HG02870 (cell line): Measurements from ENCODE around the gene CALY.

Experiments used
- ATAC-seq: cut with Tn5 transposase; IDR thresholded peaks from one replicate; pipeline ENCODE4 v1.9.1; 2021; ENCODE audit warnings: mild to moderate bottlenecking, moderate library complexity; ENCODE audit not compliant: unreplicated experiment

The CALY gene

DNA sequence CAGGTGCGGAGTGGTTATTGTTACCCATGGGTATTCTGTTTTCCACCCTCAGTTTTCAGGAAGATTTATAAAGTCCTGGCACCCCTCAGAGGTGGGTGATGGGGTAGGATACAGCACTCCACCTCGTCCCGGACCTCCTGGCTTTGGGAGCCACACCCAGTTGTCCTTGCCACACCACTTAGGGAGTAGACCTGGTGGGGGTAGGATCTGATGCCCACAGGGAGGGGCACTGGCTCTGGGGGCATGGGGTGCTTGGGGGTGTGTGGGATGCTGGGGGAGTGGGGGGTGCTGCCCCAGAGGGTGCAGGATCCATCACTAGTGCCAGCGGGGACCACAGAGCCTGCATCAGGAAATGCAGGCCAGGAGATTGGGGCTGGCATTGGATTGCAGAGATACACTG is 23.5 kb downstream of the CALY start:
- ATAC-seq, result no peak

GRCh38 chr10:133312769-133313145 is 23.9 kb downstream of the CALY start:
- no peak for ATAC-seq

- no peak for ATAC-seq
These were observed 24.5 kb downstream of the CALY start for GRCh38 chr10:133312016-133312768.

DNA sequence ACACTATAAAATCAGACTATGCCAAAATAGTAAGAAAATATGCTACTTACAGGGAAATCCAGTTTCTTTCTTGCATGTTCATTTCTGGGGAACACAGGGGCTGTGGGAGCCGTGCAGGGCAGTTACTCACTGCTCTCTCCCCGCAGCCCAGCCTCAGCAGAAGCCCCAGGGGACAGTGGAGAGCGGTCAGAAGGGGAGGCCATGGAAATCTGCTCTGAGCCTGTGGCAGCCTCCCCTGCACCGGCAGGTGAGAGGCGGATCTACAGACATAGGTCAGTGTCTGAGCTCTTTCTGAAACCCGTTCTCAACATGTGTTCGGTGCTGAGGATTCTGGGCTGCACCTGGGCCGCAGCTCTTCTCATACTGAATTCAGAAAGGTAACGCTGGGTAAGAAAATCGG is 25.1 kb downstream of the CALY start:
- no peak for ATAC-seq

- no peak for ATAC-seq
These were observed 25.9 kb downstream of the CALY start for GRCh38 chr10:133310789-133311188.

GRCh38 chr10:133310399-133310755 is 26.3 kb downstream of the CALY start:
- ATAC-seq, result no peak

GRCh38 chr10:133309720-133310398 is 26.8 kb downstream of the CALY start:
- no peak for ATAC-seq

GRCh38 chr10:133309100-133309719 is 27.5 kb downstream of the CALY start:
- peak; percentile 52 for ATAC-seq

- ATAC-seq, result peak; percentile 68
These were observed 28.1 kb downstream of the CALY start, which contains the start of the genes TUBGCP2 and ZNF511 for GRCh38 chr10:133308421-133309099. Gene TUBGCP2, minus strand, starts transcription at chr10:133308872. Its CDS starts 5,931 bp downstream, at chr10:133302941. Gene ZNF511, plus strand, starts transcription at chr10:133308914. Its CDS starts 30 bp downstream, at chr10:133308944.

DNA sequence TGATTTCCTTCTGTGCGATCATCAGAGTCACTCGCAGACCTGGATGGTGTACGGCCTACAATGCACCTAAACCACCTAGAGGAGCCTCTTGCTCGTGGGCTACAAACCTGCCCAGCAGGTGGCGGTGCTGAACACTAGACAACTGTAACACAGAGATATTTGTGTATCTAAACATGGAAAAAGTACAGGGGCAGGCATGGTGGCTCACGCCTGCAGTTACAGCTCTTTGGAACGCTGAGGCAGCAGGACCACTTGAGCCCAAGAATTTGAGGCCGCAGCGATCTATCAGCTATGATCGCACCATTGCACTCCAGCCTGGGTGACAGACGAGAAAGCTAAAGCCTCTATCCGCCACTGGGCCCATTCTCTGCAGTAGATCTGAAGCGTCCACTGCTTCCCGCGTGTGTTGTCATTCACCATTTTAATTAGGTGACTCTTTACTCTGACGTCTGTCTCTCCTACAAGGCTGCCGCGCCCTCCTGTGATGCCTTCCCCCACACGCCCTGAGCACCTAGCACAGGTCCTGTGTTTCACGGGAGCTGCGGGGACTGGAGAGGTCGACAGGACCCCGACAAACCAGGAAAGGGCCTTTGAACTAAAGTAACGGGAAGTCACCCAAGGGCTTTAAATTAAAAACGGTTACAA is 28.8 kb downstream of the CALY start:
- peak; percentile 37 for ATAC-seq

GRCh38 chr10:133306941-133307379 is 29.7 kb downstream of the CALY start:
- no peak for ATAC-seq

GRCh38 chr10:133306097-133306476 is 30.6 kb downstream of the CALY start:
- no peak for ATAC-seq

GRCh38 chr10:133303206-133303605 is 33.5 kb downstream of the CALY start:
- no peak for ATAC-seq

GRCh38 chr10:133302230-133302629 is 34.5 kb downstream of the CALY start:
- ATAC-seq, result no peak

DNA sequence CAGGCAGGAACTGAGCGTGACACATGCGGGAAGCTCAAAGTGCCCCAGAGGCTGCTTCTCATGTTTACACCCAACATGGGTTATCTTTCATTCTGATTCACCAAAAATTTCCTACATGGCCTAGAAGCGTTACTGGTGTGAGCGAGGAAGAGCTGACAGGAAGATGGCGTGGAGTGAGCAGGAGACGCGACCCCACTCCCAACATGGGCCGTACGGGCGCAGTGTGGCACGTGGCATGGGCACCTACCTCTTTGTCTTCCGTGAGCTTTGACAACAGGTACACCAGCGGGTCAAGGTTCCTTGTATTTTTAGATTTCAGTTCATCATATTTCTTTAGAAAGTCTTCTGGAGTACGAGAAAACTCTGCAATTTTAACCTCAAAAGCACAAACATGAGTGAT is 37.0 kb downstream of the CALY start:
- ATAC-seq, result no peak

DNA sequence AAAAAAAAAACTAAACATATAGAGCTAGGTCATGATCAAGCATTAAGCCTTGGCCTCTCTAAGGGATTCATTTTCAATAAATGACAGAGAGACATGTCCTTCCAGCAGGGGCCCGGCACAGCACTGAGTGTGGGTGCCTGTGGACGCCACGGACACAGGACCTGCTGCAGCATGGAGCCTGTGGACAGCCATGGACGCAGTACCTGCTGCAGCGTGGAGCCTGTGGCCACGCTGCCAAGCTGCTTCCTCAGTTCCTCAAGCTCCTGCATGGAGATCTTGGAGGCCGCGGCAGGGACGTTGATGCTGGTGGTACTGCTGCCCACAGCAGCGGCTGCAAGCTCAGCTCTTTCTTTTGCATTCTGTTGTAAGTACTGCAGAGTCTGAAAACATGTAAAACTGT is 37.5 kb downstream of the CALY start:
- no peak for ATAC-seq

DNA sequence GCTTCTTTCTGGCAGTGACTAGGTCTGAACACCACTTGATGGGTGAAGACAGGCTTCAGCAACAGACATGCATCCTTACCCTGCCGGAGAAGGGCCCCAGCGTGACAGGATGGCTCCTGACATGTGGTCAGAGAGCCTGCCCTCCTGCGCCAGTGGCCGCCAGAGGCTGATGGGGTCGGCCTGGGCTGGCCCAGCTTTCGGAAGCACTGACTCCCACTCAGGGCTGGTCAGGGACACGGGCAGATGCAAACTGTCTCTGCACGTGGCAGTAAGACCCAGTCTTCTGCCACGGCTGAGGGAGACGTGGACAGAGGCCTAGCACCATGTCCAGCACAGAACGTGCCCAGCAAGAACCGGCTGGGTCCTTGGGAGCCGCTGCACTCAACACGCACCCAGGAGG is 38.2 kb downstream of the CALY start:
- no peak for ATAC-seq

DNA sequence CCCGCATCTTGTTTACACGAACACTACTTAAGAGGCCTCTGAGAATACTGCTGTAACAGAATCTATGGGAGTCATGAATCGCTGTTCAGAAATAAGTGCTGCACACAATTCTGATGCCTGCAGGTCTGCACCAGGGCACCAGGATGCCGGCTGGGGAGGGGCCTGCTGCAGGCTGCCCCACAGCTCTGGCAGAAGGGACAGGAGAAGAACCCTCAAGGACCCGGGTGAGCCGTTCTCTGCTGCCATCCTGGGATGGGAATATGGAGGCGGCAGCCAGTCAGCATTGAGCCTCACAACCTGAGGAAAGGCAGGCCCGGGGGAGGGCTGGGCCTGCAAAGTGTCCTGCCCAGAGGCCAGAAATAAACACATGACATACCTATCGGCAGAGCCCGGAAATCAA is 39.2 kb downstream of the CALY start:
- ATAC-seq, result no peak

DNA sequence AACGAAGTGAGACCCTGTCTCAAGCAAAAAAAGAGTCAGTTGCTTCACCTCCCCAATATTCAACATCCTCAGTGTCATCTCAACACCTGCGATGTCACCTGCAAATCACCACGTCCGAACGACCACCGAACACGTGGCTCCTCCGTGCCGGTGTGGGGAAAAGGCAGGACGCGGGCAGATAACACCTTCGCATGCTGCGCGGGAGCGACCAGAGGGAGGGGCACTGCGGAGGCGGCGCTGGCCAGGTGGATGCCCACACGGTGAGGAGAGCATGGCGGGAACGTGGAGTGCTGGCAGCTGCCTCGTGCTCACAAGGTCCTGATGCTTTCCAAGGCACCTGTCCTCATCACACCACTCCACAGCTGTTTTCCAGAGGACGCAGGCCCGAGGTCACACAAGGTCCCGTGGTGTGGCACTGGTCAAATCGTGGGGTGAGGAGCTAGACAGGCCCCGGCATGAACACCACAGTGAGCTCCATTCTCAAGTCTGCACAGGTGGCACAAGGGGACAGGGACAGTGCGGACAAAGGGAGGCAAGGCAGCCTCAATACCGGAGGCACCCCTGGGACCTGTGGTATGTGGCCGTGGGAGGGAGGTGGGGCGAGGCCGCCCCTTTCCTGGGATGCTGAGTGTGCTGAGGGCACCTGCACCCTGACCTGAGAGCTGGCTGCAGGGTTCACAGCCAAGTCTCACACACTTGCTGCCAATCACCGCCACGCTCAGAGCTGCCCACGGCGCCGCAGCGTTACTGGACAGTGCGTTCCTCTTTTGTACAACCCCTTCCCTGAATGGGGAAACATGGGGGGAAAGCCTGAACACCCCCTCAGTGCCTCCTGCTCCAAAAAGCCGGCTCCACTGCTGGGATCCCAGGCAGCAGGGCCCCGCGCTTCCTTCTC is 41.0 kb downstream of the CALY start:
- no peak for ATAC-seq

DNA sequence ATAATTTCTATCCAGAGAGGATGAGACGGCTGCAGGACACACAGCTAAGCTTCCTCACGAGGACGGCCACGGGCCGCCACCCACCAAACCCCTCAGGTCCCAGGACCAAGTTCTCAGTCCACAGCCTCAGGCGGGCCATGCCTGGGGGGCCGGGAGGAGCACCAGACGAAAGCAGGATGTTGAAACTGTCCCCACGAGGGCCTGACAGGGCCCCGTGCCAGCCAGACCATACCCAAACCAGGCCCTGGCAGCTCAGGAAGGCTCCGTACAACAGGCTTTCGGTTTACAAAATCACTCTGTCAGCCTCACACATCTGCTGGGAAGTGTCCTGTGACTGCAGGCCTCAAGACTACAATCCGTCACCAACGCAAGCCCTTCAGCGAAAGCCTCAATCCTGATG is 42.5 kb downstream of the CALY start:
- no peak for ATAC-seq
